ENCODE data around the gene LAMA3.

The LAMA3 gene

GRCh38 chr18:23870676-23871380, 181.6 kb downstream of the LAMA3 start:
- TF ChIP-seq JUND (IDR thresholded peaks at IDR 0.05; ENCODE audit: low read depth): no peak
- DNase-seq (ENCODE audit: low read depth in 1 of 2, low spot score in 1 of 2): no peak
- in situ Hi-C loops (cut with HindIII; ENCODE audit: low pct_unique_long_range_greater_than_20kb, low sequenced_read_pairs): no loop called here

GRCh38 chr18:23871410-23871809, 182.2 kb downstream of the LAMA3 start:
- TF ChIP-seq JUND (IDR thresholded peaks at IDR 0.05; ENCODE audit: low read depth): no peak
- in situ Hi-C loops (cut with HindIII; ENCODE audit: low pct_unique_long_range_greater_than_20kb, low sequenced_read_pairs): no loop called here
- DNase-seq (ENCODE audit: low read depth in 1 of 2, low spot score in 1 of 2): no peak

- no peak for TF ChIP-seq JUND (IDR thresholded peaks at IDR 0.05; ENCODE audit: low read depth)
- in situ Hi-C loops (cut with HindIII; ENCODE audit: low pct_unique_long_range_greater_than_20kb, low sequenced_read_pairs): no loop called here
- DNase-seq (ENCODE audit: low read depth in 1 of 2, low spot score in 1 of 2): no peak
These were observed 183.7 kb downstream of the LAMA3 start for GRCh38 chr18:23872701-23873550.

DNA sequence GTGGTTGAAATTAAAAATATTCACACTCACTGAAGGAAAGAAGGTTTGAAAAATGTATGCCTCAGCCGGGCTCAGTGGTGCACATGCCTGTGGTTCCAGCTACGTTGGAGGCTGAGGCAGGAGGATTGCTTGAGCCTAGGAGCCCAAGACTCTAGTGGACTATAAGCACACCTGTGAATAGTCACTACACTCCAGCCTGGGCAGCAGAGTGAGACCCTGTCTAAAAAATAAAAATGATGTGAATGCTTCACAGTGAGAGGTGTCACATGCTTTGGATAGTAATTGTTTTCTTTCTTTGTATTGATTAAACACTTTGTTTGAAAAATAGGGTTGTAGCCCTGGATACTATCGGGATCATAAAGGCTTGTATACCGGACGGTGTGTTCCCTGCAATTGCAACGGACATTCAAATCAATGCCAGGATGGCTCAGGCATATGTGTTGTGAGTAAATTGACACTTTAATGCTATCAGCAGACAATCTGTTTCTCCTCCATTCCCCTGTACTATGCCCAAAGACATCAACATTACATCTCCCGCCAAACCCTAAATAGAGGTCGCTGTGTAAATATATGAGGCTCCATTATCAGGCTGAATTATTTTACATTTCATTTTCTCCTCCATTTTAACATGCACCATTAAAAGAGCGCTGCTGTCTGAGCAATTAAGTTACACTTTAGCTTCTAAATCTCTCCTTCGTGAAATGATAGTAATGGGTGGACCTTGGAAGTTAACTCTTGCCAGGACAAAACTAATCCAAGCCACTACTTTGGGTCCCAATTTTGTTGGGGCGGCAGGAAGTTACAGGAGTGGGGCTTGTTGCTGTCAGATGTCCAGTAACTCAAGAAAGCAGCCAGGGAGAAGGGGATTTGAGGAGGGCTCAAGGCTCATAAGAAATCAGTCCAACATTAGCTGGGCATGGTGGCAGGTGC, 187.0 kb downstream of the LAMA3 start:
- in situ Hi-C loops (cut with HindIII; ENCODE audit: low pct_unique_long_range_greater_than_20kb, low sequenced_read_pairs): no loop called here
- no peak for TF ChIP-seq JUND (IDR thresholded peaks at IDR 0.05; ENCODE audit: low read depth)
- DNase-seq (ENCODE audit: low read depth in 1 of 2, low spot score in 1 of 2): no peak

GRCh38 chr18:23876921-23877320, 187.7 kb downstream of the LAMA3 start:
- in situ Hi-C loops (cut with HindIII; ENCODE audit: low pct_unique_long_range_greater_than_20kb, low sequenced_read_pairs): no loop called here
- TF ChIP-seq JUND (IDR thresholded peaks at IDR 0.05; ENCODE audit: low read depth): no peak
- no peak for DNase-seq (ENCODE audit: low read depth in 1 of 2, low spot score in 1 of 2)

- no peak for DNase-seq (ENCODE audit: low read depth in 1 of 2, low spot score in 1 of 2)
These were observed 188.1 kb downstream of the LAMA3 start for GRCh38 chr18:23877371-23877770.

DNA sequence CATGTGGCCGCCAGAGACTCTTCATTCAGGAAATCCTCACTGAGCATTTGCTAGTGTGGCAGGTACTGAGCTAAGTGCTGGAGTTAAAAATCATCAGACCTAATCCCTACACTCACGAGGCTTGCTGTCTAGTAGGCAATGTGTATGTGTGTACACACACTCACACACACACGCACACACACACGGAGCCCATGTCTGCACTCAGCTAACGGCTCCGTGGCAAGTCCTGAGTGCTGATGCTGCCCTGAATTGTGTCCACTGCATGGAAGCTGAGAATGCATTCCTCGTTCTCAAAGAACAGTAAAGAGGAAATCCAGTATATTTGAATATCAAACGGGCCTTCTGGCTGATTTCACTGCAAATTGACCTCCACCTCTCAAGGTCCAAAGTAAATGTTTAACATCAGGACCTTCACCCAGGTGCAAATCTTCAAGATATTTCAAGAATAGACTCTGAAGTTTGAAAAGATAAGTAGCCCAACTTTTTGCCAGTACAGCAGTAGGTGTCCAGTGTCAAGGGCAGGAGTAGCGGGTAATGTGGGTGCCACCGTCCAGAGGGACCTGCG, 189.2 kb downstream of the LAMA3 start:
- no peak for DNase-seq (ENCODE audit: low read depth in 1 of 2, low spot score in 1 of 2)
- in situ Hi-C loops (cut with HindIII; ENCODE audit: low pct_unique_long_range_greater_than_20kb, low sequenced_read_pairs): no loop called here
- no peak for TF ChIP-seq JUND (IDR thresholded peaks at IDR 0.05; ENCODE audit: low read depth)

More at GRCh38 chr18:23877371-23877770, 188.1 kb downstream of the LAMA3 start:
- in situ Hi-C loops (cut with HindIII; ENCODE audit: low pct_unique_long_range_greater_than_20kb, low sequenced_read_pairs): no loop called here
- TF ChIP-seq JUND (IDR thresholded peaks at IDR 0.05; ENCODE audit: low read depth): no peak

DNA sequence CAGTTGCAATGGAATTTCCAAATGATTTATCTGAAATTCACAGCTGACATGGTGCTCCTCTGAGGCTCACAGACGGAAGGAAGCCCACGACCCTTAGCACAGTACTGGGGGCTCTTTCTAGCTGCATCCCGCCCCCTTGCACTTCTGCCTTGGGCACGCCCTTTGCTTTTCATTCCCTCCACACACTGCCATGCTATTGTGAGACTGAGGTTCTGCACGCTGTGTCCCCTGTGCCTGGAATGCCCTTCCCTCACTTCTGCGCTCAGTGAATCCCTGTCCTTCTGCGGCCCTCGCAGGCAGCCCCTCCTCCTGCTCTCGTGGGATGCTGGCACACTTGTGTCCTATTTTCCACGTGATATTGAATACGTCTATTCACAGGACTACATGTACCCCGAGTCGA, 189.9 kb downstream of the LAMA3 start:
- no peak for TF ChIP-seq JUND (IDR thresholded peaks at IDR 0.05; ENCODE audit: low read depth)
- in situ Hi-C loops (cut with HindIII; ENCODE audit: low pct_unique_long_range_greater_than_20kb, low sequenced_read_pairs): no loop called here
- DNase-seq (ENCODE audit: low read depth in 1 of 2, low spot score in 1 of 2): no peak

DNA sequence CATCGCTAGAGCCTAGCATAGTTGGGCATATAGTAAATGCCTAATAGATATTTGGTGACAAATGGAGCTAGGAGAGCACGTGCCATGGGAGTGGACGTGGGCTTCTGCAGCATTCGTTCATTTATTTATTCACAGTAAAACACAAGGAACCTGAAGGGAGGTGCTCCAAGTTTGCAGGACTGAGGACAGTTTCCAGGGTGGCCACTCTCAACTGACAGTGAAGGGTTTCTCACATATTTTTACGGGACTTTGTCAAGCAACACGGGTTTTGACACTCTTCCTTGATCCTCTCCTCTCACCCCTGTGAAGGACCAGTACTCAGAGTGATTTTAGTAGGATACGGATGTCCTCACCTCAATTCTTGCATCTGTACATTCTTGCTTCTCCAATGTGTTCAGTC, 190.3 kb downstream of the LAMA3 start:
- in situ Hi-C loops (cut with HindIII; ENCODE audit: low pct_unique_long_range_greater_than_20kb, low sequenced_read_pairs): no loop called here
- no peak for DNase-seq (ENCODE audit: low read depth in 1 of 2, low spot score in 1 of 2)
- TF ChIP-seq JUND (IDR thresholded peaks at IDR 0.05; ENCODE audit: low read depth): no peak

GRCh38 chr18:23879966-23880565, 190.8 kb downstream of the LAMA3 start:
- in situ Hi-C loops (cut with HindIII; ENCODE audit: low pct_unique_long_range_greater_than_20kb, low sequenced_read_pairs): no loop called here
- no peak for DNase-seq (ENCODE audit: low read depth in 1 of 2, low spot score in 1 of 2)
- TF ChIP-seq JUND (IDR thresholded peaks at IDR 0.05; ENCODE audit: low read depth): no peak

DNA sequence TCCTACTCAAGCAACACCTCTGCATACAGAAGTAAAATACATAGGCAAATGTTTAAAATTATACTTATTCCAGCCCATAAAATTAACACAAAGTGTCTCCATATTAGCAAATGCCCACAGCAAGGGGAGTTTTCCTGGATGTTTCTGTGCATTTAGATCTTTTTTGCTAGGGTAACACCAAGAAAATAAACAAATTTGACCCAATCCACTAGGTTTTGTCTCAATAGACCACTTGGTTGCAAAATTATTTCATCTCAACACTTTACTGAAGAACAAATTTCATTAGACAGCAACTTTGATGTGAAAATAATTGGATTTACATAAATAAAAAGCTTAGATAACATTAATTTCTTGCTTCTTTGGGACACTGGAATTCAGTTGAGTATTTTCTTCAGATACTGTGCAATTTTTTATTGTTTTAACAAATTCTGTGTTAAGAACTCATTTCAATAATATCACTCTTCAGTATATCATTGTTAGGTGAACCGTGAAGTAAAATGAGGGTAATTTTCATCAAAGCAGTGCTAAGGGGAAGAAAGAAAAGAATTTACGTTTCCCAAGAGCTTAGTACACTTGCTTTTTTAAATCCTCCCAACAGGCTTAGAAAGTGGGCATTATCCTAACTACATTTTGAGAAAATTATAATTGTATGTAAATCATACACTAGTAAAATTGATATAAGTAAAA, 191.8 kb downstream of the LAMA3 start:
- TF ChIP-seq JUND (IDR thresholded peaks at IDR 0.05; ENCODE audit: low read depth): no peak
- DNase-seq (ENCODE audit: low read depth in 1 of 2, low spot score in 1 of 2): no peak
- in situ Hi-C loops (cut with HindIII; ENCODE audit: low pct_unique_long_range_greater_than_20kb, low sequenced_read_pairs): no loop called here

Data from T47D (cell line).